ENCODE measurements around the gene PLGLB2.
"Not testable (repeated sequence)": the region's sequence is repeated elsewhere in the genome, so short reads cannot be mapped to it uniquely, and the experiment has no call there.

DNA sequence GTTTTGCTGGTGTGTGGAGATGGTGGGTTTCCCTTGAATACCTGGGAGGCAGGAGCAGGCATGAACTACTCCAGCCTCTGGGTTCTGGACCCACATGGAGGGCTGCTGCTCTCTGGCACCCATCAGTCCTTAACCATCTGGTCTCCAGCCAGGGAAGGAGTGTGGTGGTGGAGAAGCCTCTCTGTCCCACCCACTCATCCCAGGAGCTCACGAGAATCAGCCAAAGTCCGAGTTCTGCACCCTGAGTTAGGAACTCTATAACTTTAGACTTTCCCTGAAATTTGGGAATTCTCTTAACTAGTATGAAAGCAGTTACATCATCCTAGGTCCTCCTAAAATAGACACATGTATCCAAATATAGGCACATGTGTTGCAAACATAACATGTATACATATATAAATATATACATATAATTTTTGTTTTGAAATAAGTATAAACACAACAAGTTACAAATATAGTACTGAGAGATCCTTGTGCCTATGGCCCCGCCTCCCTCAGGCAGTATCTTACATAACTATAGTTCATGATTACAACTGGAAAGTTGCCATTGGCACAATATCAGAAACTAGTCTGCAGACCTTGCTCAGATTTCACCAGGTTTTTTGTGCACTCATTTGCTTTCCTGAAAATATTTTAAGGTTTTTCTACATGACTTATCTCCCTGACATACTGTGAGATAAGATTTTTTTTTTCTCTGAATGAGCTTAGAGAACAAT lies 5.3 kb upstream of the PLGLB2 start:
- TF ChIP-seq POLR2A (IDR thresholded peaks at IDR 0.05) = not testable (repeated sequence)
- TF ChIP-seq, protein P1, sequence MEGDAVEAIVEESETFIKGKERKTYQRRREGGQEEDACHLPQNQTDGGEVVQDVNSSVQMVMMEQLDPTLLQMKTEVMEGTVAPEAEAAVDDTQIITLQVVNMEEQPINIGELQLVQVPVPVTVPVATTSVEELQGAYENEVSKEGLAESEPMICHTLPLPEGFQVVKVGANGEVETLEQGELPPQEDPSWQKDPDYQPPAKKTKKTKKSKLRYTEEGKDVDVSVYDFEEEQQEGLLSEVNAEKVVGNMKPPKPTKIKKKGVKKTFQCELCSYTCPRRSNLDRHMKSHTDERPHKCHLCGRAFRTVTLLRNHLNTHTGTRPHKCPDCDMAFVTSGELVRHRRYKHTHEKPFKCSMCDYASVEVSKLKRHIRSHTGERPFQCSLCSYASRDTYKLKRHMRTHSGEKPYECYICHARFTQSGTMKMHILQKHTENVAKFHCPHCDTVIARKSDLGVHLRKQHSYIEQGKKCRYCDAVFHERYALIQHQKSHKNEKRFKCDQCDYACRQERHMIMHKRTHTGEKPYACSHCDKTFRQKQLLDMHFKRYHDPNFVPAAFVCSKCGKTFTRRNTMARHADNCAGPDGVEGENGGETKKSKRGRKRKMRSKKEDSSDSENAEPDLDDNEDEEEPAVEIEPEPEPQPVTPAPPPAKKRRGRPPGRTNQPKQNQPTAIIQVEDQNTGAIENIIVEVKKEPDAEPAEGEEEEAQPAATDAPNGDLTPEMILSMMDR (IDR thresholded peaks at IDR 0.05) = not testable (repeated sequence)
